Uterus (tissue), 4 donors: Measurements from ENCODE around the gene MBTPS1. TPM values are rescaled to one million over a fixed set of nuclear protein-coding genes. Genes with fewer than 3 reads are reported as not detected.
A peak's percentile ranks its signal among the peaks of the same experiment; 100 is the strongest.

ENCODE experiments used
- DNase-seq, 2 donors: peaks; one replicate each; pipeline ENCODE4 v3.0.0-alpha.2; 2019 to 2020
- H3K27ac ChIP-seq, 2 donors: fragments of 200-600 bp; sonication (generic); 1 replicate in 1 of 2; 2 replicates in 1 of 2; pipeline ENCODE4 v1.5.1; 2016 to 2018
- H3K27me3 ChIP-seq, 2 donors: fragments of 200-600 bp; sonication (generic); one replicate each; pipeline ENCODE4 v1.5.1; 2018 to 2019; ENCODE audit warnings: control low read depth in 1 of 2
- H3K36me3 ChIP-seq, 2 donors: fragments of 200-600 bp; sonication (generic); one replicate each; pipeline ENCODE4 v1.5.1; 2019; ENCODE audit warnings: control low read depth in 1 of 2
- H3K4me1 ChIP-seq, 2 donors: fragments of 200-600 bp; sonication (generic); one replicate each; pipeline ENCODE4 v1.5.1; 2018 to 2019; ENCODE audit warnings: control low read depth in 1 of 2
- H3K4me3 ChIP-seq, 2 donors: fragments of 200-600 bp; sonication (generic); 1 replicate in 1 of 2; 2 replicates in 1 of 2; pipeline ENCODE4 v1.5.1; 2018 to 2019; ENCODE audit warnings: mild to moderate bottlenecking in 1 of 2
- H3K9me3 ChIP-seq, 2 donors: fragments of 200-600 bp; sonication (generic); one replicate each; pipeline ENCODE4 v1.5.1; 2019; ENCODE audit warnings: control low read depth in 1 of 2
- POLR2A ChIP-seq, 2 donors: fragments of 450-650 bp; IDR thresholded peaks; one replicate each; pipeline ENCODE4 v1.6.1; 2016; ENCODE audit warnings: antibody characterized with exemption in 2 of 2, mild to moderate bottlenecking in 1 of 2, moderate library complexity in 1 of 2
- intact Hi-C: fragments of 100-400 bp; cut with DNase I; formaldehyde crosslinking; loops from one replicate; pipeline ENCODE4 v1.15.1; 2023; ENCODE audit warnings: low total_unique reads
- total RNA-seq, 4 donors: library from RNA; depleted of rRNA in 3 of 4; stranded (reverse); fragments of >200 nt in 3 of 4; gene quantifications; one replicate each; pipeline versions ENCODE4 v1.1.0 to v1.2.4, GENCODE V29; 2014 to 2023
- TF ChIP-seq, protein P1 (sequence below), 4 experiments: fragments of 200-600 bp in 2 of 4; fragments of 450-650 bp in 2 of 4; sonication (generic) in 2 of 4; IDR thresholded peaks; one replicate each; pipeline ENCODE4 v1.5.1; 2016 to 2019; ENCODE audit warnings: antibody characterized with exemption in 4 of 4, mild to moderate bottlenecking in 2 of 4, moderate library complexity in 1 of 4
- donor health status: DM: yes; HTN: yes; CAD: no.

MBTPS1 gene
- total RNA-seq, 4 donors from 2014 or later: 63.0 to 162 (median 112) TPM

DNA sequence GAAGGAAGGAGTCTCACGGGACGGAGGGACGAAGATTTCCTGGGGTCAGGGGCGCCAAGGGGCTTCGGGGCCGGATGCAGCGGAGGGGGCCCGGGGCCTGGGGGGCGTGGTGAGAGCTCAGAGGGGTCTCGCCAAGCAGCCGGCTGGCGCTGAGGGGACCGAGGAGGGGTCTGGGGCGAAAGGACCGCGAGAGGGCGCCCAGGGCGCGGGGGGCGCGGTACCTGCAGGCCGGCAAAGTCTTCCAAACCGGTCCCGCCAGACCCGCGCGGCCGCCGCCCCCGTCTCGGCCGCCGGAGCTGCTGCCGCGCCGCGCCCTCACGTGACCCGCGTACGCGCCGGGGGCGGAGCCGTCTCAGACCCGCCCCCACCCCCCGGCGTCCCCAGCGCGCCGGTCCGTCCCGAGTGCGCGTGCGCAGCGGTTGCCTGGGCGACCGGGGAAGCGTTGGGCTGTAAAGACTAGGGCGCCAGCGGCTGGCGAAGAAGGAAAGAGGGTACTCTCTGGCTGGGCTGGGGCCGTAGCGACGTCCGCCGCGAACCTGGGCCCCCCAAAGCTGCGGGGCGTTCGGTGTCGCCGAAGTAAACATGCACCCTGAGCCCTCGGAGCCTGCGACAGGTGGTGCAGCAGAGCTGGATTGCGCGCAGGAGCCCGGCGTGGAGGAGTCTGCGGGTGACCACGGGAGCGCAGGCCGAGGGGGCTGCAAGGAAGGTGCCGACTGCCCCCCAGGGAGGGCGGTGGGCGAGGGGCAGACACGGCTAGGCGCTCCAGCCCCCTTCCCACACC, 28.3 kb upstream of the MBTPS1 start, which contains the start of the genes DNAAF1 and HSDL1:
Gene DNAAF1 (plus strand): TSS at position 450 of the 781 bp plus-strand sequence. CDS start 133 bp downstream, at position 583.
Gene HSDL1 (minus strand): TSS at position 319 of the 781 bp plus-strand sequence. CDS start 13,856 bp downstream, outside the sequence.
- Histone ChIP-seq H3K27me3 (no peaks in the 10 kb centered on the region), H3K4me1 (peaks cover 0 to 5% of the 10 kb centered on the region in 2 donors), H3K4me3 (peak within 1 kb of the TSS; percentile 81 to 99), H3K27ac (peak within 1 kb of the TSS; percentile 73 to 76), H3K9me3 (no peaks in the 10 kb centered on the region), H3K36me3 (no peaks in the 10 kb centered on the region)
- DNase-seq: peak; percentile 86 to 92
- intact Hi-C loops: no loop called here
- peak in 1 of 2 donors; percentile 76 for TF ChIP-seq POLR2A (IDR thresholded peaks at IDR 0.05)
- TF ChIP-seq, protein P1, sequence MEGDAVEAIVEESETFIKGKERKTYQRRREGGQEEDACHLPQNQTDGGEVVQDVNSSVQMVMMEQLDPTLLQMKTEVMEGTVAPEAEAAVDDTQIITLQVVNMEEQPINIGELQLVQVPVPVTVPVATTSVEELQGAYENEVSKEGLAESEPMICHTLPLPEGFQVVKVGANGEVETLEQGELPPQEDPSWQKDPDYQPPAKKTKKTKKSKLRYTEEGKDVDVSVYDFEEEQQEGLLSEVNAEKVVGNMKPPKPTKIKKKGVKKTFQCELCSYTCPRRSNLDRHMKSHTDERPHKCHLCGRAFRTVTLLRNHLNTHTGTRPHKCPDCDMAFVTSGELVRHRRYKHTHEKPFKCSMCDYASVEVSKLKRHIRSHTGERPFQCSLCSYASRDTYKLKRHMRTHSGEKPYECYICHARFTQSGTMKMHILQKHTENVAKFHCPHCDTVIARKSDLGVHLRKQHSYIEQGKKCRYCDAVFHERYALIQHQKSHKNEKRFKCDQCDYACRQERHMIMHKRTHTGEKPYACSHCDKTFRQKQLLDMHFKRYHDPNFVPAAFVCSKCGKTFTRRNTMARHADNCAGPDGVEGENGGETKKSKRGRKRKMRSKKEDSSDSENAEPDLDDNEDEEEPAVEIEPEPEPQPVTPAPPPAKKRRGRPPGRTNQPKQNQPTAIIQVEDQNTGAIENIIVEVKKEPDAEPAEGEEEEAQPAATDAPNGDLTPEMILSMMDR (IDR thresholded peaks at IDR 0.05): peak in 1 of 4 experiments; percentile 13

DNA sequence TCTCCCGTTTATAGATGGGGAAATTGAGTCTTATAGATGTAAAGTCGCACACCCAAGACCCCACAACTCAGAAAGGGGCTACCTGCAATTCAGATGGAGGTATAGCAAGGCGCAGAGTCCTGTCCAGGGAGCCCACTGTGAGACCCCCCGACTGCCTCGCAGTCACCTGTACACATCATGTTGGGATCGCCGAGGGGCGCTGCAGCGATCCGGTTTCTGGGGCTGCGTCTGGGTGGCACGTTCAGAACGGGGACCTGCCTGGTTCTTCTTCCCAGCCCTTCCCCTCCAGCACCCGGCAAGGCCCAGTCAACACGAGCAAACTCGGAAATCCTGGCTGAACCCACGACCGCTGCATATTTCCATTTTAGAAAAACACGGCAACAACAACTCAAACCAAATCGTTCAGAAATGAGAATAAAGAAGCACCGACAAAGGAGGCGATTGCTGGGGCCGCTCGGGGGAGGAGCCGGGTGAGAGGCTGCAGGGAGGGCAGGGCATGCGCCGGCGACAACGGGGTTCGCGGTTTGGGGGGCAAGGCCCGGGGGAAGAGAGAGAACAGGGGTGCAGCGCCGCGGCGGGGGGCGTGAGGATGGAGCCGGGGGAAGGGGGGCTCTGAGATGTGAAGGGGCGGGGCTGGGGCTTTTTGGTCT, 27.6 kb upstream of the MBTPS1 start:
- H3K4me1 ChIP-seq: peaks cover 0 to 5% of the 10 kb centered on the region in 2 donors
- H3K9me3 ChIP-seq: no peaks in the 10 kb centered on the region
- H3K27me3 ChIP-seq: no peaks in the 10 kb centered on the region
- peak overlapping the region; percentile 81 to 99 for H3K4me3 ChIP-seq
- no peak for TF ChIP-seq POLR2A (IDR thresholded peaks at IDR 0.05)
- TF ChIP-seq, protein P1 (IDR thresholded peaks at IDR 0.05): no peak
- peak overlapping the region; percentile 73 to 76 for H3K27ac ChIP-seq
- no peaks in the 10 kb centered on the region for H3K36me3 ChIP-seq
- peak in 1 of 2 donors; percentile 28 for DNase-seq
- intact Hi-C loops: no loop called here

DNA sequence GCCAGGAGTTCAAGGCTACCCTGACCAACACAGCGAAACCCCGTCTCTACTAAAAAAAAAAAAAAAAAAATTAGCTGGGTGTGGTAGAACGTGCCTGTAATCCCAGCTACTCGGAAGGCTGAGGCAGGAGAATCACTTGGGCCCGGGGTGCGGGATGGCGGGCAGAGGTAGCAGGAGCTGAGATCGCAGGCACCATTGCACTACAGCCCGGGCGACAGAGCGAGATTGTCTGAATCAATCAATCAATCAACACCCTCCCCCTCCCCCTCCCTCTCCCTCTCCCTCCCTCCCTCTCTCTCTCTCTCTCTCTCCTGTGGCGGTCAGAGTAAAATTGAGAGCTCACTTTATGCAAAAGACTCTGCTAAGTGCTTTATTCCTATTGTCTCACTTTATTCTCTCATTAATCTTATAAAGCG, 27.1 kb upstream of the MBTPS1 start:
- H3K27me3 ChIP-seq: no peaks in the 10 kb centered on the region
- peak overlapping the region in 1 of 2 donors; percentile 73 for H3K27ac ChIP-seq
- no peaks in the 10 kb centered on the region for H3K9me3 ChIP-seq
- intact Hi-C loops: no loop called here
- H3K4me3 ChIP-seq: peak overlapping the region; percentile 81 to 99
- peaks cover 0 to 5% of the 10 kb centered on the region in 2 donors for H3K4me1 ChIP-seq
- TF ChIP-seq POLR2A (IDR thresholded peaks at IDR 0.05): no peak
- TF ChIP-seq, protein P1 (IDR thresholded peaks at IDR 0.05): no peak
- DNase-seq: no peak
- no peaks in the 10 kb centered on the region for H3K36me3 ChIP-seq

DNA sequence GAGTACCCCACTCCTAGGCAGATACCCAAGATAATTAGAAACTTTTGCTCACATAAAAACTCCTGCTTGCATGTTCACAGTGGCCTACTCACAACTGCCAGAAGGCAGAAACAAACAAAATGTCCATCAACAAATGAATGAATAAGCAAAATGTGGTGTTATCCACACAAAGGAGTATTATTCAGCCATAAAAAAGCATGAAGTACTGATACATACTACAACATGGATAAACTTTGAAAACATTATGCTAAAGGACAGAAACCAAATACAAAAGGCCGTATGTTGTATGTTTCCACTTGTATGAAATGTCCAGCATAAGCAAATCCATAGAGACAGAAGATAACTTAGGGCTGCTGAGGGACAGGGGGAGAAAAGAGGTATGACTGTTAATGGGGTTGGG, 26.3 kb upstream of the MBTPS1 start:
- H3K9me3 ChIP-seq: no peaks in the 10 kb centered on the region
- no peak for DNase-seq
- H3K4me1 ChIP-seq: peaks cover 0 to 5% of the 10 kb centered on the region in 2 donors
- intact Hi-C loops: no loop called here
- H3K36me3 ChIP-seq: no peaks in the 10 kb centered on the region
- H3K27ac ChIP-seq: no peak overlapping the region
- H3K27me3 ChIP-seq: no peaks in the 10 kb centered on the region
- no peak for TF ChIP-seq POLR2A (IDR thresholded peaks at IDR 0.05)
- TF ChIP-seq, protein P1 (IDR thresholded peaks at IDR 0.05): no peak
- no peak overlapping the region for H3K4me3 ChIP-seq
